H9 (cell line): Measurements from ENCODE around the gene PTPRK. TPM values are rescaled to one million over a fixed set of nuclear protein-coding genes. Genes with fewer than 3 reads are reported as not detected.

Experiments used
- DNase-seq: peaks from one replicate; pipeline ENCODE4 v3.0.0-alpha.2; 2017
- H2AFZ ChIP-seq: one replicate; pipeline ENCODE4 v1.6.1; 2013; ENCODE audit warnings: mild to moderate bottlenecking, low read length, control low read depth, moderate library complexity
- H2AK5ac ChIP-seq: 2 replicates; pipeline ENCODE4 v1.6.1; 2013; ENCODE audit warnings: low read length, control low read depth, mixed read lengths; ENCODE audit not compliant: insufficient read length
- H2BK120ac ChIP-seq: one replicate; pipeline ENCODE4 v1.6.1; 2013; ENCODE audit warnings: low read depth, mild to moderate bottlenecking, low read length, control low read depth, inconsistent platforms; ENCODE audit not compliant: poor library complexity, severe bottlenecking
- H2BK12ac ChIP-seq: 2 replicates; pipeline ENCODE4 v1.6.1; 2013; ENCODE audit warnings: low read length, control low read depth, mixed read lengths, low read depth; ENCODE audit not compliant: insufficient read length
- H2BK15ac ChIP-seq: 2 replicates; pipeline ENCODE4 v1.6.1; 2013; ENCODE audit warnings: low read depth, low read length, control low read depth
- H2BK20ac ChIP-seq: one replicate; pipeline ENCODE4 v1.6.1; 2013; ENCODE audit warnings: low read depth, mild to moderate bottlenecking, low read length, control low read depth, inconsistent platforms; ENCODE audit not compliant: poor library complexity, severe bottlenecking
- H2BK5ac ChIP-seq: 2 replicates; pipeline ENCODE4 v1.6.1; 2013; ENCODE audit warnings: low read length, control low read depth, mixed read lengths; ENCODE audit not compliant: insufficient read length
- H3K14ac ChIP-seq: 2 replicates; pipeline ENCODE4 v1.6.1; 2013; ENCODE audit warnings: low read length, control low read depth; ENCODE audit not compliant: insufficient read depth
- H3K18ac ChIP-seq: 2 replicates; pipeline ENCODE4 v1.6.1; 2013; ENCODE audit warnings: low read depth, mild to moderate bottlenecking, mixed read lengths, low read length, control low read depth; ENCODE audit not compliant: insufficient read length
- H3K23ac ChIP-seq: 2 replicates; pipeline ENCODE4 v1.6.1; 2013; ENCODE audit warnings: low read length, control low read depth, mixed read lengths, low read depth; ENCODE audit not compliant: insufficient read length
- H3K23me2 ChIP-seq: 2 replicates; pipeline ENCODE4 v1.6.1; 2013; ENCODE audit warnings: low read depth, mild to moderate bottlenecking, mixed read lengths, low read length, control low read depth; ENCODE audit not compliant: insufficient read length, poor library complexity, severe bottlenecking
- H3K27ac ChIP-seq: 2 replicates; pipeline ENCODE4 v1.5.1; 2013; ENCODE audit warnings: low read length, control low read depth, mixed read lengths, low read depth; ENCODE audit not compliant: insufficient read length
- H3K27me3 ChIP-seq: 2 replicates; pipeline ENCODE4 v1.6.1; 2013; ENCODE audit warnings: low read length, control low read depth, inconsistent platforms; ENCODE audit not compliant: insufficient read depth
- H3K4ac ChIP-seq: 2 replicates; pipeline ENCODE4 v1.6.1; 2013; ENCODE audit warnings: low read depth, mild to moderate bottlenecking, control low read depth, inconsistent platforms, low read length, moderate library complexity
- H3K4me1 ChIP-seq: 2 replicates; pipeline ENCODE4 v1.6.1; 2013; ENCODE audit warnings: low read length, control low read depth, inconsistent platforms; ENCODE audit not compliant: insufficient read depth
- H3K4me2 ChIP-seq: 2 replicates; pipeline ENCODE4 v1.6.1; 2013; ENCODE audit warnings: low read length, control low read depth, mixed read lengths; ENCODE audit not compliant: insufficient read length, insufficient read depth
- H3K56ac ChIP-seq: 2 replicates; pipeline ENCODE4 v1.6.1; 2013; ENCODE audit warnings: low read depth, mild to moderate bottlenecking, mixed read lengths, low read length, control low read depth; ENCODE audit not compliant: insufficient read length
- H3K79me1 ChIP-seq: 2 replicates; pipeline ENCODE4 v1.6.1; 2013; ENCODE audit warnings: low read depth, mild to moderate bottlenecking, moderate library complexity, low read length, control low read depth, inconsistent platforms; ENCODE audit not compliant: insufficient read depth, poor library complexity, severe bottlenecking
- H3K79me2 ChIP-seq: 2 replicates; pipeline ENCODE4 v1.6.1; 2013; ENCODE audit warnings: low read length, control low read depth, inconsistent platforms; ENCODE audit not compliant: insufficient read depth
- H3K9ac ChIP-seq: 2 replicates; pipeline ENCODE4 v1.6.1; 2013; ENCODE audit warnings: low read length, control low read depth, mixed read lengths; ENCODE audit not compliant: insufficient read length; ENCODE audit errors: extremely low read depth
- H3K9me3 ChIP-seq: one replicate; pipeline ENCODE4 v1.6.1; 2013; ENCODE audit warnings: low read depth, low read length, inconsistent platforms; ENCODE audit not compliant: control insufficient read depth
- H3T11ph ChIP-seq: one replicate; pipeline ENCODE4 v1.6.1; 2013; ENCODE audit warnings: mild to moderate bottlenecking, low read length, control low read depth, inconsistent platforms
- H4K20me1 ChIP-seq: one replicate; pipeline ENCODE4 v1.6.1; 2013; ENCODE audit not compliant: control insufficient read depth, insufficient read length, insufficient read depth
- H4K5ac ChIP-seq: 2 replicates; pipeline ENCODE4 v1.6.1; 2013; ENCODE audit warnings: low read depth, mild to moderate bottlenecking, mixed read lengths, low read length, control low read depth; ENCODE audit not compliant: insufficient read length
- H4K8ac ChIP-seq: replicated peaks from 2 replicates; pipeline ENCODE4 v1.6.1; 2013; ENCODE audit warnings: low read length, control low read depth, mixed read lengths, low read depth; ENCODE audit not compliant: insufficient read length
- H4K91ac ChIP-seq: 2 replicates; pipeline ENCODE4 v1.6.1; 2013; ENCODE audit warnings: low read depth, mild to moderate bottlenecking, moderate library complexity, mixed read lengths, low read length, control low read depth; ENCODE audit not compliant: insufficient read length
- H3K27ac Mint-ChIP-seq, 3 experiments: 2 replicates in 2 of 3; 3 replicates in 1 of 3; pipeline ENCODE4 v1.8.0; 2020 to 2021; ENCODE audit warnings: mixed read lengths in 3 of 3, mild to moderate bottlenecking in 1 of 3, moderate library complexity in 1 of 3
- H3K27me3 Mint-ChIP-seq: 2 replicates; pipeline ENCODE4 v1.8.0; 2021; ENCODE audit warnings: low read depth, mild to moderate bottlenecking, moderate library complexity, mixed read lengths
- H3K36me3 Mint-ChIP-seq, 3 experiments: 2 replicates in 2 of 3; 3 replicates in 1 of 3; pipeline ENCODE4 v1.8.0; 2020 to 2021; ENCODE audit warnings: low read depth in 3 of 3, mixed read lengths in 3 of 3; ENCODE audit not compliant: insufficient read depth in 1 of 3
- H3K4me1 Mint-ChIP-seq, 2 experiments: 2 replicates each; pipeline ENCODE4 v1.8.0; 2020; ENCODE audit warnings: mixed read lengths in 2 of 2
- H3K4me3 Mint-ChIP-seq, 2 experiments: 2 replicates in 1 of 2; 3 replicates in 1 of 2; pipeline ENCODE4 v1.8.0; 2020 to 2021; ENCODE audit warnings: mild to moderate bottlenecking in 2 of 2, mixed read lengths in 2 of 2, moderate library complexity in 1 of 2
- H3K9me3 Mint-ChIP-seq, 2 experiments: 2 replicates in 1 of 2; 3 replicates in 1 of 2; pipeline ENCODE4 v1.8.0; 2020; ENCODE audit warnings: mild to moderate bottlenecking in 2 of 2, mixed read lengths in 2 of 2, moderate library complexity in 1 of 2
- WGBS: extraction: QIAGEN DNeasy Blood & Tissue Kit; methylation state at CpG from one replicate; pipeline ENCODE4 v1.1.7; 2013; ENCODE audit warnings: missing lambda C conversion rate, low lambda C conversion rate, mixed read lengths; ENCODE audit not compliant: insufficient read length; ENCODE audit errors: extremely low coverage; 5-methylcytosine and 5-hydroxymethylcytosine counted together
- total RNA-seq: library from RNA; stranded (reverse); gene quantifications from 2 replicates; pipeline ENCODE4 v1.2.1, GENCODE V29; 2021
- TF ChIP-seq, protein P1 (sequence below): fragments of 200-600 bp; sonication (generic); conservative IDR thresholded peaks from 3 replicates; pipeline ENCODE4 v1.8.0; 2021; ENCODE audit warnings: antibody characterized with exemption, mild to moderate bottlenecking

The PTPRK gene
- total RNA-seq, 1 experiment from 2014 or later = 47.9 TPM

DNA sequence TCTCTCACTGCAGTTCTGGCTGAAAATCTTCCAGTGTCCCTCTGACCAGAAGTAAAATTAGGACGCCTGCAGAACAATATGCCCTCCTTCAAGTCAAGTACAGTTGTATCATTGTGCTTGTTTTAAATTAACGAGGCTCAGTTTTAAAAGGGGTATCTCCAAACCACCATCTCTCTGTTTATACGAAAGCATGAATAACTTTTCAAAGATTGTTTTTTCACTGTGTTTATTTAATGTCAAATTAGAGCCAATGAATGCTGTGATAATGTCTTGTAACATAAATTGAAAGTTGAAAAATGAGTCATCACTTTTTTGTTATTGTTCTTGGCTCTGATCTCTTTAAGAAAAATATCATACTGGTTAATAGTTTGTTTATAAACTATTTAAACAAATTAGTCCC is 388.8 kb downstream of the PTPRK start:
- Histone ChIP-seq H3K4ac (no peak overlapping the region), H2AK5ac (no peak overlapping the region), H3K9ac (no peak overlapping the region), H2AFZ (no peak overlapping the region), H3K27ac (no peak overlapping the region), H3K79me1 (no peaks in the 10 kb centered on the region), H3K23me2 (no peaks in the 10 kb centered on the region), H4K8ac (no peak overlapping the region), H3K56ac (no peak overlapping the region), H2BK12ac (no peak overlapping the region), H3K4me2 (no peak overlapping the region), H3K14ac (no peak overlapping the region), H3K4me1 (no peaks in the 10 kb centered on the region), H3K9me3 (no peaks in the 10 kb centered on the region), H3T11ph (no peak overlapping the region), H4K5ac (no peak overlapping the region), H2BK5ac (no peak overlapping the region), H2BK120ac (no peak overlapping the region), H2BK20ac (no peak overlapping the region), H2BK15ac (no peak overlapping the region), H3K79me2 (no peaks in the 10 kb centered on the region), H3K18ac (no peak overlapping the region), H3K27me3 (no peaks in the 10 kb centered on the region), H4K91ac (no peak overlapping the region), H4K20me1 (no peaks in the 10 kb centered on the region), H3K23ac (no peak overlapping the region)
- no peaks in the 10 kb centered on the region for H3K4me1 Mint-ChIP-seq
- no peaks in the 10 kb centered on the region for H3K36me3 Mint-ChIP-seq
- DNase-seq = no peak
- no peaks in the 10 kb centered on the region for H3K9me3 Mint-ChIP-seq
- no CpG with 5 or more reads among the region's 3 CpGs for WGBS
- TF ChIP-seq, protein P1, sequence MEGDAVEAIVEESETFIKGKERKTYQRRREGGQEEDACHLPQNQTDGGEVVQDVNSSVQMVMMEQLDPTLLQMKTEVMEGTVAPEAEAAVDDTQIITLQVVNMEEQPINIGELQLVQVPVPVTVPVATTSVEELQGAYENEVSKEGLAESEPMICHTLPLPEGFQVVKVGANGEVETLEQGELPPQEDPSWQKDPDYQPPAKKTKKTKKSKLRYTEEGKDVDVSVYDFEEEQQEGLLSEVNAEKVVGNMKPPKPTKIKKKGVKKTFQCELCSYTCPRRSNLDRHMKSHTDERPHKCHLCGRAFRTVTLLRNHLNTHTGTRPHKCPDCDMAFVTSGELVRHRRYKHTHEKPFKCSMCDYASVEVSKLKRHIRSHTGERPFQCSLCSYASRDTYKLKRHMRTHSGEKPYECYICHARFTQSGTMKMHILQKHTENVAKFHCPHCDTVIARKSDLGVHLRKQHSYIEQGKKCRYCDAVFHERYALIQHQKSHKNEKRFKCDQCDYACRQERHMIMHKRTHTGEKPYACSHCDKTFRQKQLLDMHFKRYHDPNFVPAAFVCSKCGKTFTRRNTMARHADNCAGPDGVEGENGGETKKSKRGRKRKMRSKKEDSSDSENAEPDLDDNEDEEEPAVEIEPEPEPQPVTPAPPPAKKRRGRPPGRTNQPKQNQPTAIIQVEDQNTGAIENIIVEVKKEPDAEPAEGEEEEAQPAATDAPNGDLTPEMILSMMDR = no peak
- no peaks in the 10 kb centered on the region for H3K27me3 Mint-ChIP-seq
- H3K4me3 Mint-ChIP-seq = no peak overlapping the region
- H3K27ac Mint-ChIP-seq = no peak overlapping the region
